Neural crest cell (in vitro differentiated cells): Measurements from ENCODE around the gene MRFAP1. TPM values are rescaled to one million over a fixed set of nuclear protein-coding genes. Genes with fewer than 3 reads are reported as not detected.

Source experiments
- DNase-seq: peaks from one replicate; pipeline ENCODE4 v3.0.0; 2021; ENCODE audit warnings: low read depth, mixed read lengths, low spot score
- H3K27ac Mint-ChIP-seq: one replicate; pipeline ENCODE4 v1.8.0; 2021; ENCODE audit warnings: mild to moderate bottlenecking, mixed read lengths; ENCODE audit not compliant: unreplicated experiment
- H3K27me3 Mint-ChIP-seq: 2 replicates; pipeline ENCODE4 v1.8.0; 2021; ENCODE audit warnings: low read depth, mild to moderate bottlenecking, mixed read lengths
- H3K36me3 Mint-ChIP-seq: 2 replicates; pipeline ENCODE4 v1.8.0; 2021; ENCODE audit warnings: low read depth, mild to moderate bottlenecking, mixed read lengths
- H3K4me1 Mint-ChIP-seq: 2 replicates; pipeline ENCODE4 v1.8.0; 2021; ENCODE audit warnings: mixed read lengths
- H3K4me3 Mint-ChIP-seq: one replicate; pipeline ENCODE4 v1.8.0; 2021; ENCODE audit warnings: mild to moderate bottlenecking, mixed read lengths
- H3K9me3 Mint-ChIP-seq: 2 replicates; pipeline ENCODE4 v1.8.0; 2021; ENCODE audit warnings: mixed read lengths
- CTCF ChIP-seq: fragments of 200-600 bp; sonication (generic); conservative IDR thresholded peaks from 2 replicates; pipeline ENCODE4 v1.5.0; 2021; ENCODE audit warnings: antibody characterized with exemption, mild to moderate bottlenecking
- total RNA-seq: library from RNA; stranded (reverse); gene quantifications from 2 replicates; pipeline ENCODE4 v1.2.1, GENCODE V29; 2021

Gene MRFAP1
- total RNA-seq, 1 donor from 2014 or later: 317 TPM

DNA sequence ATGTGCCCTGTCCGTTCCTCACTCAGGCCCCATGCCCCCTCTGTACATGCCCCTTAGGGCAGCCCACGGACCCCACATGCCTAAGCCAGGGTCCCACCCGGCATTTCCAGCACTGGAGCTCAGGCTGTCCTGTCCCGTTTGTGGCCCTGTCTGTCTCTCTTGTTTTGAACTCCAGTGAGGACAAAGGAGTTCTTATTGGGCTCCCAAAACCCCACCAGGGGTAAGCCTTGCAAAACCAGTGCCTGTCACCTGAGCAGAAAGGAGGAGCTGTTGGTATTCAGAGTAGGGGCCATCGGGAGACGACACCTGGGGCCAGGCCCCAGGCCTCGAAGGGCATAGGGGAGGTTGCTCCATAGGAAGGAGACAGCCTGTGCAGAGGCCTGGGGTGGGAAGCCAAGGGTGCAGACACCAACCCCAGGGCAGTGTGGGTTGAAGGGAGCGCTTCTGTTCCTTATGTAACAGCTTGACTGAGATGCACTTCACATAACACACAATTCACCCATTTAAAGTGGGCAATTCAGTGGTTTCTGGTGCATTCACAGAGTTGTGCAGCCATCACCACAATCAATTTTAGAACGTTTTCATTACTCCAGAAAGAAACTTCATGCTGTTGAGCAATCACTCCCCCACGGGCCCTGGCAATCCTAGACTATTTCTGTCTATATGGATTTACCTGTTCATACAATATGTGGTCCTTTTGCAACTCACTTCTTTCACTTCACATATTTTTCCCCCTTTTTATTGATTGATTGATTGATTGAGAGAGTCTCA is 33.8 kb upstream of the MRFAP1 start:
- Mint-ChIP-seq H3K27ac (no peak overlapping the region), H3K4me3 (no peak overlapping the region), H3K27me3 (no peaks in the 10 kb centered on the region), H3K9me3 (peaks cover 3% of the 10 kb centered on the region), H3K4me1 (no peaks in the 10 kb centered on the region), H3K36me3 (peaks cover 24% of the 10 kb centered on the region)
- no peak for TF ChIP-seq CTCF
- DNase-seq: no peak

GRCh38 chr4:6607368-6608055 is 33.0 kb upstream of the MRFAP1 start:
- H3K36me3 Mint-ChIP-seq: peaks cover 24% of the 10 kb centered on the region
- H3K4me3 Mint-ChIP-seq: no peak overlapping the region
- H3K27me3 Mint-ChIP-seq: no peaks in the 10 kb centered on the region
- DNase-seq: no peak
- peaks cover 3% of the 10 kb centered on the region for H3K9me3 Mint-ChIP-seq
- H3K27ac Mint-ChIP-seq: no peak overlapping the region
- no peaks in the 10 kb centered on the region for H3K4me1 Mint-ChIP-seq
- no peak for TF ChIP-seq CTCF

- H3K4me1 Mint-ChIP-seq: no peaks in the 10 kb centered on the region
- no peak for DNase-seq
- H3K9me3 Mint-ChIP-seq: peaks cover 3% of the 10 kb centered on the region
- no peaks in the 10 kb centered on the region for H3K27me3 Mint-ChIP-seq
- TF ChIP-seq CTCF: no peak
- H3K27ac Mint-ChIP-seq: no peak overlapping the region
- H3K36me3 Mint-ChIP-seq: peaks cover 24% of the 10 kb centered on the region
- H3K4me3 Mint-ChIP-seq: no peak overlapping the region
These were observed 31.6 kb upstream of the MRFAP1 start for GRCh38 chr4:6608758-6609414.

DNA sequence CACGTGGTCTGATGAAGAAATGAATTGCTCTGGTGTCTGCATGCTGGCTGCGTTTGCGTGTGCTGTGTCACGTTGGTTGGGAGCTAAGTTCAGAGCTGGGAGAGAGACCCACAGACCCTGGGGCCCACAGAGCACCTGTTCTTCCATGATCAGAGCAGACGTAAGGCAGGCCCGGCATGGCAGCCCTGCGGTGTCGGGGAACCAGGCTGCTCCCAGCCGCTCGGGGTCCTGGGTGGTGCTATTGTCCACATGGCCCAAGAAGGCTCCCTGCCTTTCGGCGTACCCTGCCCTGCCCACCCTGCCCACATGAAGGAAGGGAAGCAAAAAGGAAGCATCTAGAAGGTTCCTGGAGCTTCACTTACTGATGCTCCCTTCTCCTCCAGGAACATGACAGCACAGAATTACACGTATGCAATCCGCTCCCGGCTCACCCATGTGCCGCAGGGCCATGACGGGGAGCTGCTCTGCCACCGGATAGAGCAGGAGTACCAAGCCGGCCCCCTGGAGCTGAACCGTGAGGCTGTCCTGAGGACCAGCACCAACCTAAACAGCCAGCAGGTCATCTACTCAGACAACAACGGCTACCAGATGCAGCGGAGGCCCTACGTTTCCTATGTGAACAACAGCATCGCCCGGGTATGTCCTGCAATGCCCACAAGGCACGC is 30.9 kb upstream of the MRFAP1 start:
- Mint-ChIP-seq H3K27ac (no peak overlapping the region), H3K9me3 (peaks cover 3% of the 10 kb centered on the region), H3K4me3 (no peak overlapping the region), H3K27me3 (no peaks in the 10 kb centered on the region), H3K36me3 (peaks cover 24% of the 10 kb centered on the region), H3K4me1 (no peaks in the 10 kb centered on the region)
- TF ChIP-seq CTCF: no peak
- no peak for DNase-seq

GRCh38 chr4:6610856-6611430 is 29.5 kb upstream of the MRFAP1 start:
- H3K27me3 Mint-ChIP-seq: no peaks in the 10 kb centered on the region
- H3K4me1 Mint-ChIP-seq: no peaks in the 10 kb centered on the region
- H3K9me3 Mint-ChIP-seq: no peaks in the 10 kb centered on the region
- no peak for TF ChIP-seq CTCF
- peaks cover 13% of the 10 kb centered on the region for H3K36me3 Mint-ChIP-seq
- no peak overlapping the region for H3K27ac Mint-ChIP-seq
- DNase-seq: no peak
- H3K4me3 Mint-ChIP-seq: no peak overlapping the region
